GM13976 (cell line): ENCODE measurements around the gene FOS.
"Not testable (repeated sequence)": the region's sequence is repeated elsewhere in the genome, so short reads cannot be mapped to it uniquely, and the experiment has no call there.

Experiments
- DNase-seq: peaks from one replicate; pipeline ENCODE4 v3.0.0; 2012; ENCODE audit warnings: low spot score
- CTCF ChIP-seq: IDR thresholded peaks from 2 replicates; pipeline ENCODE4 v1.5.1; 2012; ENCODE audit warnings: borderline replicate concordance, mild to moderate bottlenecking; ENCODE audit not compliant: insufficient read depth; ENCODE audit errors: extremely low read depth, missing control alignments, control extremely low read depth
- in situ Hi-C: fragments of 300-500 bp; cut with MboI; formaldehyde crosslinking; loops from one replicate; pipeline ENCODE4 v1.12.0; 2022; ENCODE audit warnings: low sequenced_read_pairs, mixed read lengths, inconsistent platforms; ENCODE audit not compliant: unreplicated experiment

FOS gene

DNA sequence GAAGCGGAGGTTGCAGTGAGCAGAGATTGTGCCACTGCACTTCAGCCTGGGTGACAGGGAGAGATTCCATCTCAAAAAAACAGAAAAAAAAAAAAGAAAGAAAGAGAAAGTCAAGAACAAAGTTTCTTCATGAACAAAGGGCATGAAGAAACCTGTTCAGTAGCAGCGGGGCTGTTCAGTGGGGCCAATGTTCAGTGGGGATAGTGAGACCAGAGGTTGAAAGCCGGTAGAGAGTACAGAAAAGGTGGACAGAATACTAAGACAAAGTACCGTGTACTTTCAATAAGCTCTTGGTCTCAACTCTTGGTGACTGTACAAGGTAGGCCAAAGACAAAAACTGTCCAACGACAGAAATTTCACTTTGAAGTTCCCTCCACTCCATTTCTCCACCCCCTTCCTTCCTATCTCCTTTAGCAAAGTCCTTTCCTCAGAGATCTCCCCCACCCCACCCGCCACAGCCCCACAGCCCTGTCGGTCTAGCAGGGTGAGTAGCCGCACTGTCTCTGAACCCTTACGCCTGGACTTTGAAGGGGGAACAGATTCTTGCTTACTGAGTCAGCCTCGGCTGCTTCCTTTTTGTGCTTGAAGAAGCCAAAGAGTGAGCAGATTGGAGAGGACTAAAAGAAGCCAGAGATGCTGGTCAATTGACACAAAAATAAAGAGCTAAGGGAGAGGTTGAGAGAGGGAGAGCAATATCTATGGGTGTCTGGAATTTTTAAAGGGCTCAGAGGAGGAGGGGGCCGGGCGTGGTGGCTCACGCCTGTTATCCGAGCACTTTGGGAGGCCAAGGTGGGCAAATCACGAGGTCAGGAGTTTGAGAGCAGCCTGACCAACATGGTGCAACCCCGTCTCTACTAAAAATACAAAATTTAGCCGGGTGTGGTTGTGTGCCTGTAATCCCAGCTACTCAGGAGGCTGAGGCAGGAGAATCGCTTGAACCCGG is 44.2 kb upstream of the FOS start:
- in situ Hi-C loops: no loop called here
- TF ChIP-seq CTCF: no peak
- no peak for DNase-seq

GRCh38 chr14:75235198-75235597 is 43.4 kb upstream of the FOS start:
- in situ Hi-C loops, DNase-seq: not testable (repeated sequence)

DNA sequence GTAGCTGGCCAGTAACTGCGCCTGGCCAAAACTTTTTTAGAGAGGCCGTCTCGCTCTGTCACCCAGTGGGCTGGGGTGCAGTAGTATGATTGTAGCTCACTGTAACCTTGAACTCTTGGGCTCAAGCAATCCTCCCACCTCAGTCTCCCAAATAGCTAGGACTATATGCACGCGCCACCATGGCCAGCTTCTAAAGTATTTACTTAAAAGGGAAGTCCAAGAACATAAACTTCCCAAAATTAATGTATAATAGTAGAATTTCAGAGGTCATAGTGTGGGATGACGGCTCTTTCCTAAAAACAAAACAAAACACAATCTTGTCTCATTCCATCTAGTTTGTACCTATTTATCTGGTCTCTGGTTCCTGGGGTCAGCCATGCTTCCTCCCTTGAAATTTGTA is 42.2 kb upstream of the FOS start:
- TF ChIP-seq CTCF: no peak
- no peak for DNase-seq
- in situ Hi-C loops: no loop called here

GRCh38 chr14:75236901-75237419 is 41.7 kb upstream of the FOS start:
- in situ Hi-C loops: no loop called here
- no peak for DNase-seq
- TF ChIP-seq CTCF: no peak

DNA sequence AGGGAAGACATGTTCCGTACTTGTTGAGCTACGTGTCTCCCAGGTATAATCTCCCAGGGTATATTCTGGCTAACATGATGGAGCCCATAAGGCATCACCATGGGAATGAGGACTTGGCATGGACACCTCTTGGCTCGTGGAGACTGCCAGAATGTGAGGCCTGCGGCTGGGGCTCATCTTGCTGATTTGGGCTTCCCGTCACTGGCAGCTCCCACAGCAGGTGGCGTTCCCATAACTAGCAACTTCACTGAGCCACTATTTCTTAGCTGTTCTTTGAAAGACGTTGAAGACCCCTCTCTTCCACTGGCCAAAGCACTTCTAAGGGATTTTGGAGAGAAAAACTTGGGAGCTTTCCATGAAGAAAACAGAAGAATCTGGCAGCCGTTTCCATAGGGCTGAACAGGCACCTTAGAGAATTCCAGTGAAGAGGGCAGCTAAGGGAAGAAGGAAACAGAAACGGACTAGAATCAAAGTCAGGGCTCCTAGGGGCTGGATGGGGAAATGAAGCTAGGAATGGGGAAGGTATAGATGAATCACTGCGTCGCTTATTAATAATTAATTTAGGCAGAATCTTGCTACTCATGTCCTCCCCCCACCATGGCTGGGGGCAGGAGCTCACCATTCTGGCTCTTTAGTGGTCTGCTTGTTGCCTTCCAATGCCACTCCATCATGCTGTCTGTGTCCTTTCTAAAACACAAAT is 39.7 kb upstream of the FOS start:
- no peak for DNase-seq
- in situ Hi-C loops: no loop called here
- TF ChIP-seq CTCF: no peak

- in situ Hi-C loops: no loop called here
- no peak for TF ChIP-seq CTCF
- no peak for DNase-seq
Measured at GRCh38 chr14:75240781-75241180, 37.8 kb upstream of the FOS start.
